ENCODE results near the gene CROCC2. TPM values are rescaled to one million over a fixed set of nuclear protein-coding genes. Genes with fewer than 3 reads are reported as not detected.

CROCC2 gene
- total and polyA plus RNA-seq, 8 donors: 0.03 to 4.9 TPM; not detected in 6

DNA sequence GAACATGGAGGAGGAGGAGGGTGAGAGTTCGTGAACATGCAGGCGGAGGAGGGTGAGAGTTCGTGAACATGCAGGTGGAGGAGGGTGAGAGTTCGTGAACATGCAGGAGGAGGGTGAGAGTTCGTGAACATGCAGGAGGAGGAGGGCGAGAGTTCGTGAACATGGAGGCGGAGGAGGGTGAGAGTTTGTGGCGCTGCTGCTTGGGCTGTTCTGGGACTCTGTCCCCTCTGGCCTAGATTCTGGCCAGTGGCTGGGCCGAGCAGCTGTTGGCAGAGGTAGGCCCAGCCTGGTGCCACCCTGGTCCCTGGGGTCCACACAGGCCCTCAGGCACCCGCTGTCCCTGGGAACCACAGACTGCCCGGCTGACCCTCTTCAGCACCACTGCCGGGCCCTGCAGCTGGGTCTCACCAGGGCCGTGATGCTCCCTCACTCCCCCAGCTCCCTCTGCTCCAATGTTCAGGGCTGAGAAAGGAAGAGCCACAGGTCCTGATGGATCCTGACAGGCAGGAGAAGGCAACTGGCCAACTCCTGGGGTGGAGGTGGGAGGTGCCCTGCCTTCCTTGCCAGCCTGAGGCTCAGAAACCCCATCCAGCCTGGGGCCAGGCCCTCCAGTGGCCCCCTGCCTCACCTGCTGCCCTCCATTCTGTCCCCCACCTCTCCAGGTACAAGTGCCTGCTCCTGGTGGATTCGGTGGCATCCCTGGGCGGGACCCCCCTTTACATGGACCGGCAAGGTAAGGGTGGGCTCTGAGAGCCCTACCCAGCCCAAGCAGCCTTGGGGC is 33.6 kb upstream of the CROCC2 start:
- TF ChIP-seq EP300 (IDR thresholded peaks at IDR 0.05) (no peak), POLR2AphosphoS5 (IDR thresholded peaks at IDR 0.05) (no peak), POLR2A (IDR thresholded peaks at IDR 0.05) (no peak)
- TF ChIP-seq, protein P1, sequence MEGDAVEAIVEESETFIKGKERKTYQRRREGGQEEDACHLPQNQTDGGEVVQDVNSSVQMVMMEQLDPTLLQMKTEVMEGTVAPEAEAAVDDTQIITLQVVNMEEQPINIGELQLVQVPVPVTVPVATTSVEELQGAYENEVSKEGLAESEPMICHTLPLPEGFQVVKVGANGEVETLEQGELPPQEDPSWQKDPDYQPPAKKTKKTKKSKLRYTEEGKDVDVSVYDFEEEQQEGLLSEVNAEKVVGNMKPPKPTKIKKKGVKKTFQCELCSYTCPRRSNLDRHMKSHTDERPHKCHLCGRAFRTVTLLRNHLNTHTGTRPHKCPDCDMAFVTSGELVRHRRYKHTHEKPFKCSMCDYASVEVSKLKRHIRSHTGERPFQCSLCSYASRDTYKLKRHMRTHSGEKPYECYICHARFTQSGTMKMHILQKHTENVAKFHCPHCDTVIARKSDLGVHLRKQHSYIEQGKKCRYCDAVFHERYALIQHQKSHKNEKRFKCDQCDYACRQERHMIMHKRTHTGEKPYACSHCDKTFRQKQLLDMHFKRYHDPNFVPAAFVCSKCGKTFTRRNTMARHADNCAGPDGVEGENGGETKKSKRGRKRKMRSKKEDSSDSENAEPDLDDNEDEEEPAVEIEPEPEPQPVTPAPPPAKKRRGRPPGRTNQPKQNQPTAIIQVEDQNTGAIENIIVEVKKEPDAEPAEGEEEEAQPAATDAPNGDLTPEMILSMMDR (IDR thresholded peaks at IDR 0.05): no peak
- intact Hi-C loops (cut with DNase I; ENCODE audit: low total_unique reads): no loop called here
- WGBS, 5 donors: 84 to 93% (median 88%) methylated on average over 16 to 17 of the region's 17 CpGs
- no peak overlapping the region for H3K27ac ChIP-seq
- H3K27me3 ChIP-seq: peaks cover 0 to 15% (median 0%) of the 10 kb centered on the region in 3 donors
- no peak overlapping the region for H3K4me3 ChIP-seq
- DNase-seq: peak in 1 of 2 donors; percentile 2
- peaks cover 0 to 9% (median 6%) of the 10 kb centered on the region in 4 donors for H3K4me1 ChIP-seq
- no peaks in the 10 kb centered on the region for H3K9me3 ChIP-seq
- no peaks in the 10 kb centered on the region for H3K36me3 ChIP-seq

DNA sequence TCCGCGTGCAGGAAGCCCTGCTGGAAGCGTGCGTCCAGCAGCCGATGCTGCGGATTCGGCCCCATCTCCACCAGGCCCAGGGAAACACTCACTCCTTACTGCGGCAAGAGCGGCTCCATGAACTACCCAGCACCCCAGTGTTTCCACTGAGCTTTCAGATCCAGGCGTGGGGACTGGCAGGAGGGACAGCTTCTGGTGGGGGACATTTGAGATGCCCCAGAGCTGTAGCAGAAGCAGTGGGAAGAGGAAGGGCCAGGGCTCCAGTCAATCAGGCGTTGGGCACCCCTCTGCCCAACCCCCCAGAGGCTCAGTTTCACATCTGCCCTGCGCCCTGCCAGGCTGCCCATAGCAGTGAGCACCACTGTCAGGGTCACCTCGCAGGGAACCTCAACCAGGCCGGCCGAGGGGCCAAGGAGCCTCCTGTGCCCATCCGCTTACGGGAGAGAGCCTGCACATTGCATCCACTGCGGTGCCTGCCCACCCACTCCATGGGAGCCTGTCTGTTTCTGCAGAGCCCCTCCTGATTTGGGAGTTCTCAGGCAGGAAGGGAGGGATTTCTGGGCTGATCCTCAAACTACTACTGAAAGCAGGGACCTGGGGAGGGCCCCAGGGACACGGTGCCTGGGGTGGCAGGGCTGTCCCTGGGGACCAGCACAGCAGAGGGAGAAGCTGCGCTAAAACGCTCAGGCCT is 32.9 kb upstream of the CROCC2 start:
- TF ChIP-seq POLR2A (IDR thresholded peaks at IDR 0.05) (no peak), POLR2AphosphoS5 (IDR thresholded peaks at IDR 0.05) (no peak), EP300 (IDR thresholded peaks at IDR 0.05) (no peak)
- TF ChIP-seq, protein P1 (IDR thresholded peaks at IDR 0.05): no peak
- intact Hi-C loops (cut with DNase I; ENCODE audit: low total_unique reads): no loop called here
- Histone ChIP-seq H3K4me3 (no peak overlapping the region), H3K27ac (no peak overlapping the region), H3K9me3 (no peaks in the 10 kb centered on the region), H3K4me1 (peaks cover 0 to 9% (median 6%) of the 10 kb centered on the region in 4 donors), H3K36me3 (no peaks in the 10 kb centered on the region), H3K27me3 (peaks cover 0 to 15% (median 0%) of the 10 kb centered on the region in 3 donors)
- DNase-seq: no peak
- WGBS, 5 donors: 87 to 94% (median 93%) methylated on average over 11 to 21 of the region's 21 CpGs

DNA sequence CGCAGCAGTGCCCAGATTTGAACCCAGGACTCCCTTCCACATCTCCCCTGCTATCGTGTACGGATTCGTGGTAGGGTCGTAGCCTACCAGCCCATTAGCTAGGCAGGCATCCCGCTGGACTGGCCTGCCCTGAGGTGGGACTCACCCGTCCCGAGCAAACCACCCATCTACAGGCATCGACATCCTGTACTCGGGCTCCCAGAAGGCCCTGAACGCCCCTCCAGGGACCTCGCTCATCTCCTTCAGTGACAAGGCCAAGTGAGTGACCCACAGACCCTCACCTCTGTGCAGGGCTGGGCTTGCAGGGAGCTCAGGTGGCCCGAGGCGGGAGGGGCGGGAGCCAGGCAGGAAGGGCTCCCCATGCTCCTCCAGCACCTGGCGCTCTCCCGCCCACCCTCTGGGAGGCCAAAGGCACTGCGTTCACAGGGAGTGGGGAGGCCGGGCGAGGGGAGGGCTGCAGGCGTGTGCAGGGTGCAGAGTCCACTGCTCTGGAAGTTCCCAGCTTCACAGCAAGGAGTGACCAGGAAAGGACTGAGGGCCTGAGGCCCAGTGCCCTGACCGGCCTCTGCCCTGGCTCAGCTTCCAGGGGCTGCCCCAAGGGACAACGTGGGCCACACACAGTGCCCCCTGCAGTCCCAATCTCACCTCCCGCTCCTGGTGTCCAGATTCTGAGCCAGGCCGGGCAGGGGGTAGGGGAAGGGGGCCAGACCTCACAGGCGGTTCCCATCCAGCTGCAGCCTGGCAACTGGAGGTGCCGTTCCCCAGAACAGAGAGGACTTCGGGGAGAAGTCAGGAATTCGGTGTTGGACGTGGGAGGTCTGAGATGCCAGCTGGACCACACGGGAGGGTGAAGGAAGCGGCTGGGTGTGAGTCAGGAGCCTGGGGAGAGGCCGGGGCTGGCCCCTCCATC is 32.1 kb upstream of the CROCC2 start:
- 61 to 78% (median 66%) methylated on average over 24 to 33 of the region's 33 CpGs for WGBS, 5 donors
- H3K9me3 ChIP-seq: no peaks in the 10 kb centered on the region
- peaks cover 0 to 8% (median 0%) of the 10 kb centered on the region in 3 donors for H3K27me3 ChIP-seq
- H3K36me3 ChIP-seq: no peaks in the 10 kb centered on the region
- TF ChIP-seq POLR2AphosphoS5 (IDR thresholded peaks at IDR 0.05) (no peak), EP300 (IDR thresholded peaks at IDR 0.05) (no peak), POLR2A (IDR thresholded peaks at IDR 0.05) (no peak)
- TF ChIP-seq, protein P1 (IDR thresholded peaks at IDR 0.05): no peak
- peak overlapping the region in 1 of 5 donors; percentile 2 for H3K27ac ChIP-seq
- peak in 1 of 2 donors; percentile 86 for DNase-seq
- H3K4me3 ChIP-seq: no peak overlapping the region
- intact Hi-C loops (cut with DNase I; ENCODE audit: low total_unique reads): no loop called here
- H3K4me1 ChIP-seq: peaks cover 0 to 9% (median 6%) of the 10 kb centered on the region in 4 donors
